Activated naive CD8-positive, alpha-beta T cell treated with anti-CD3 and anti-CD28 coated beads for 36 hours (primary cell): Measurements from ENCODE around the gene ID3. TPM values are rescaled to one million over a fixed set of nuclear protein-coding genes. Genes with fewer than 3 reads are reported as not detected.

ENCODE experiments used
- DNase-seq: peaks from one replicate; pipeline ENCODE4 v3.0.0; 2021
- H3K27ac Mint-ChIP-seq: one replicate; pipeline ENCODE4 v1.8.0; 2022; ENCODE audit warnings: mild to moderate bottlenecking, moderate library complexity, mixed read lengths
- H3K27me3 Mint-ChIP-seq: one replicate; pipeline ENCODE4 v1.8.0; 2022; ENCODE audit warnings: mild to moderate bottlenecking, mixed read lengths
- H3K36me3 Mint-ChIP-seq: one replicate; pipeline ENCODE4 v1.8.0; 2021; ENCODE audit warnings: mild to moderate bottlenecking, mixed read lengths
- H3K4me1 Mint-ChIP-seq: one replicate; pipeline ENCODE4 v1.8.0; 2021; ENCODE audit warnings: mixed read lengths
- H3K4me3 Mint-ChIP-seq: one replicate; pipeline ENCODE4 v1.8.0; 2022; ENCODE audit warnings: mild to moderate bottlenecking, moderate library complexity, mixed read lengths
- H3K9me3 Mint-ChIP-seq: one replicate; pipeline ENCODE4 v1.8.0; 2022; ENCODE audit warnings: mixed read lengths
- total RNA-seq, 2 experiments: library from RNA; stranded (reverse); gene quantifications; one replicate each; pipeline ENCODE4 v1.2.3, GENCODE V29; 2021

The ID3 gene
- total RNA-seq, 2 experiments from 2014 or later = 59.1 to 59.5 TPM

DNA sequence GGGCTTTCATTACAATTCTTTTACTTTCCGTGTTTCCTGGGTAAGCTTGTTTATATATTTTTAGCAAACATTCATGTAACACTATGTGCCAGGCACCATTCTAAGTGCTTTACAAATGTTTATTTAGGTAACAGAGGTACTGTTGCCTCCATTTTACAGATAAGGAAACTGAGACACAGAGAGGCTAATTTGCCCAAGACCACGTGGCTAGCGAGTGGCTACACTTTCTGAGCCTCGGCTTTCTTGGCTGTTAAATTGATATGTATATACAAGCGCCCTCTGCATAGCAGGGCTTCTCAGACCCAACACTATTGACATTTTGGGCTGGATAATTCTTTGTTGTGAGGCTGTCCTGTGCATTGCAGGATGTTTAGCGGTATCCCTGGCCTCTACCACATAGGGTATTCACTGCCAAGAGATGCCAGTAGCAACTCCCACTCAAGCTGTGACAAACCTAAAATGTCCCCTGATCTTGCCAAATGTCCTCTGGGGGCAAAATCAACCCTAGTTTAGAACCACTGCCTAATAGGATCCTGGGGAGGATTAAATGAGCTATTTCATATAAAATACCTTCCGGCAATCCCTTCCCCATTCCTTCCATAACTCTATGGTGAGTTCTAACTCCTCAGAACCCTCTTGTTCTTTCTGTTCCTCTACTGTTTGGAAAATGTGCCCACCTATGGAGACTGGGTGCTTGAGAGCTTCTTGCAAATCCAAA is 17.2 kb upstream of the ID3 start:
- Mint-ChIP-seq H3K4me1 (peaks cover 61% of the 10 kb centered on the region), H3K27me3 (no peaks in the 10 kb centered on the region), H3K36me3 (peaks cover 3% of the 10 kb centered on the region), H3K9me3 (peaks cover 2% of the 10 kb centered on the region), H3K27ac (peak overlapping the region; percentile 87), H3K4me3 (peak overlapping the region; percentile 59)
- DNase-seq = no peak

DNA sequence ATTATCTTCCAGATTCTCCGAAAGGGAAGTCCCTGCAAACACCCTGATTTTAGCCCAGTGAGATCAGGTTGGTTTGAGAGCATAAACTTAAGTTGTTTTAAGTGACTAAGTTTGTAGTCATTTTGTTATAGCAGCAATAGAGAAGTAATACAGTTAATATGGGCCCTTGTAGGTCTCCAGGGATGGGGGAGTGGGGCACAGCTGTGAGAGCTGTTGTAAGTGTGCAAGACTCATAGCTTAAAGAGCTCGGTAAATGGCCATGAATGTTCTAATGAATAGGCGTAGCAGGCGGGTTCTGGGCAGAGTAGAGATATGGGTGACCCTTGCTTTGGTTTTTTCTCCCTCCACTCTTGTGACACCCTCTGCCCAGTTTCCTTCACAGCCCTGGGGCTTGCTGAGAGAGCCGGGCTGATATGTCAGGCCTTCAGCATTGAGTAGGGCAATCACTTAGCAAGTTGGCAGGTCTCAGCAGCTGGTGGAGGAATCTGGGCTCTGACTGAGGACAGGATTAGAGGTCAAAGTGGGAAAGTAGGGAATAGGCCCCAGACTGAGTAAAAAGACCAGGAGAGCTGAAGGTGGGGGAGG is 16.0 kb upstream of the ID3 start:
- Mint-ChIP-seq H3K4me1 (peaks cover 53% of the 10 kb centered on the region), H3K27me3 (no peaks in the 10 kb centered on the region), H3K9me3 (peaks cover 2% of the 10 kb centered on the region), H3K36me3 (peaks cover 3% of the 10 kb centered on the region), H3K4me3 (no peak overlapping the region), H3K27ac (peak overlapping the region; percentile 54)
- no peak for DNase-seq

DNA sequence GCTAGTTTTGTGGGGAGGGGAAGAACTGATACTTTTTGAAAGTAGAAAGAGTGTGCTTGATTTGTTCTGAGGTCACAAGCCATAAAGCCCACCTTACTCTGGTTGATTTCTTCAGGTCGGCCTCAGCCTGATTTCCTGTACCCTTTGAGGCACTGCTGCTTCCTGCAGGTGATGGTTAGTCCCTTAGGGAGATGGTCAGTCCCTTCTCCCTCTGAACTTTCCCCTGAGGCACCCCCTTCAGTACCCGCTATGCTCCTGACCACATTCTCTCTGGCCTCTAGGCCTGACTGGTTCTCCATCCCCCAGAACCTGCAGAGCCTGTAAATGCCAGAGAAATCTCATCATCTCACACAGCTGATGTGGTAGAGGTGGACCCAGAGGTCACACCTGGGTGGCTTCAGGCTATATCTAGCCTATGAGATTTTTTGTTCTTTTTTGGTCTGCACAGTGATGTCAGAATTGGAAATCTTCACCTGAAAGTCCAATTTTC is 15.0 kb upstream of the ID3 start:
- DNase-seq = no peak
- no peaks in the 10 kb centered on the region for H3K27me3 Mint-ChIP-seq
- no peak overlapping the region for H3K4me3 Mint-ChIP-seq
- peaks cover 3% of the 10 kb centered on the region for H3K36me3 Mint-ChIP-seq
- H3K4me1 Mint-ChIP-seq = peaks cover 55% of the 10 kb centered on the region
- H3K27ac Mint-ChIP-seq = peak overlapping the region; percentile 40
- peaks cover 2% of the 10 kb centered on the region for H3K9me3 Mint-ChIP-seq

DNA sequence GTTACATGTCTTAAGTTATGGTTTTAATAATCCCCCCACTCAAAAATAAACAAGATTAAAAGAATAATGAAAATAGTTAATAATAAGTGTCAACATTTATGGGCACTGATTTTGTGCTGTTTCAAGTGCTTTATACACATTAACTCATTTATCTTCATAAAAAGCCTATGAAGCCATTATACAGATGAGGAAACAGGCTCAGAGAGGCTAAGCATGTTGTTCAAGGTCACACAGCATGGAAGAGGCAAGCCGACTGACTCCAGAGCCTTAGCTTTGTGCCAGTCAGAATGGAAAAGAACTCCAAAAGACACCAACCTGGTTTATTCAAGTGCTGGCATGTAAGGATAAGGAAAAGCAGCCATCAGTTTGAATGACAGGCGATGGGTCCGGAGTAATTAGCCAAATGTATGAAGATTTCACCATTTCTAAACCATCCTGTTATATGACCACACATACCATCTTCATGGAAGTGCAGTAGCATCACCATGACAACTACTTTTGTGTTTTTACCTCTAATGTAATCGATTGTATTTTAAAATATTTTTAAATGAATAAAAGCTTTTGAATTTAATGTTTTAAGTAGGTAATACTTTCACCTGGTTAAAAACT is 14.4 kb upstream of the ID3 start:
- H3K4me1 Mint-ChIP-seq = peaks cover 54% of the 10 kb centered on the region
- peaks cover 2% of the 10 kb centered on the region for H3K9me3 Mint-ChIP-seq
- no peak overlapping the region for H3K4me3 Mint-ChIP-seq
- H3K27ac Mint-ChIP-seq = no peak overlapping the region
- H3K27me3 Mint-ChIP-seq = peaks cover 1% of the 10 kb centered on the region
- no peak for DNase-seq
- H3K36me3 Mint-ChIP-seq = peaks cover 3% of the 10 kb centered on the region

DNA sequence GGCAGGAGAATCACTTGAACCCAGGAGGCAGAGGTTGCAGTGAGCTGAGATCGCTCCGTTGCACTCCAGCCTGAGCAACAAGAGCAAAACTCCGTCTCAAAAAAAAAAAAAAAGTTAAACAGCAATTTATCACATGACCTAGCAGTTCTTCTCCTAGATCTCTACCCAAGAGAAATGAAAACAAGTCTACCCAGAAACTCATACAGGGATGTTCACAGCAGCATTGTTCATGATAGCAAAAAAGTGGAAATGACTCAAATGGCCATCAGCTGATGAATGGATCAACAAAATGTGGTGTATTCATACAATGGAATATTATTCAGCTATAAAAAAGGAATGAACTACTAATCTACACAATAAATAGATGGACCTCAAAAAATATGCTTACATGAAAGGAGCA is 12.2 kb upstream of the ID3 start:
- Mint-ChIP-seq H3K27me3 (peaks cover 13% of the 10 kb centered on the region), H3K4me3 (no peak overlapping the region), H3K27ac (no peak overlapping the region), H3K4me1 (peaks cover 40% of the 10 kb centered on the region), H3K9me3 (peaks cover 2% of the 10 kb centered on the region), H3K36me3 (peaks cover 3% of the 10 kb centered on the region)
- DNase-seq = no peak

DNA sequence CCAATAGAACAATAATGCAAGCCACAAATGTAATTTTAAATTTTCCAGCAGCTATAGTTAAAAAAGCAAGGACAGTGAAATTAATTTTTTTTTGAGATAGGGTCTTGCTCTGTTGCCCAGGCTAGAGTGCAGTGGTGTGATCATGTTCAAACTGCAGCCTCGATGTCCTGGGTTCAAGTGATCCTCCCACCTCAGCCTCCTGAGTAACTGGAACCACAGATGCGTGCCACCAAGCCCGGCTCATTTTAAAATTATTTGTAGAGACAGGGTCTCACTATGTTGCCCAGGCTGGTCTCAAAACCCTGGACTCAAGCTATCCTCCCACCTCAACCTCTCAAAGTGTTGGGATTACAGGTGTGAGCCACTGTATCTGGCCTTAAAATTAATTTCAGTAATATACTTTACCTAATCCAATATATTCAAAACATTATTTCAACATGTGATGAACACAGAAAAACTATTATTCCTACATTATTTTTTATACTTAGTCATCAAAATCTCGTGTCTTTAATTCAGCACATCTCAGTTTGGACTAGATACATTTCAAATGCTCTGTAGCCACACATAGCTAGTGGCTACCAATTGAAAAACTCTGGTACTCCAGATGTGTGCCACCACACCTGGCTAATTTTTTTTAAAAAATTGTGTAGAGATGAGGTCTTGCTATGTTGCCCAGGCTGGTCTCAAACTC is 10.8 kb upstream of the ID3 start:
- H3K4me1 Mint-ChIP-seq = peaks cover 28% of the 10 kb centered on the region
- H3K27me3 Mint-ChIP-seq = peaks cover 13% of the 10 kb centered on the region
- no peak overlapping the region for H3K4me3 Mint-ChIP-seq
- no peak overlapping the region for H3K27ac Mint-ChIP-seq
- H3K36me3 Mint-ChIP-seq = peaks cover 3% of the 10 kb centered on the region
- DNase-seq = no peak
- H3K9me3 Mint-ChIP-seq = peaks cover 2% of the 10 kb centered on the region

DNA sequence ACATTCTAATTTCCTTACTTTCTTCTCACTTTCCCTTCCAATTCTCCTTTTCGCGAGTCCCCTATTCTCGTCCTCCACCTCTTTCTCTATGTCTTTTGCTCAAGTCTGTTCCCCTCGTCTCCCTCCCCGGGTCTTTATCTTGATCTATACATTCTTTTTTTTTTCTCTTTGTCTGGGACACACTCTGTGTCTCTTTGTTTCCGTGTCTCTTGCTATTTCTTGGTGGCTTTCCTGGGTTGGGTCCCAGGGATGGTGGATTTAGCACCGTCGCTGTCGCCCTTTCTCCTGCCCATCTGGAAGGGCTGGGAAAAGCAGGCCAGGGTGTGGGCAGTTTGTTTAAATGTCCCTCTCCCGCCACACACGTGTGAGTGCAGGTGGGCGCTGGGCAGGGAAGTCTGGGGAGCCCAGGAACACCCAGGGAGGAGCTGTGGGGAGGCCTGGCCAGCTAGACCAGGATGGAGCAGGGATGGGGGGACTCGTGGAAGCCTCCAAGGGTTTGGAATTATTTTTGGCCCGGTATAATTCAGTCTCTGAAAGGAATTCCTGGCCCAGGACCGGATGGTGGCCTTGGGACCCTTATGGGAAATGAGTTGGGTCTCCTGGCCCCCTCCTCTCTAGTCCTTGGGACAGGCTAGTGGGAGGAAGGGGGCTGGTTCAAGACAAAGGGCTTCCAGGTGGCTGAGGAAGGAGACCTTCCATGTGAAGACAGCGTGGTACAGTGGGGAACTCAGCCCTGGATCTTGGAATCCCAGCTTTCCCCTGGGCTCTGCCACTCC is 9.5 kb upstream of the ID3 start:
- Mint-ChIP-seq H3K9me3 (no peaks in the 10 kb centered on the region), H3K27me3 (peaks cover 13% of the 10 kb centered on the region), H3K27ac (peak overlapping the region; percentile 81), H3K4me3 (peak overlapping the region; percentile 88), H3K4me1 (peaks cover 17% of the 10 kb centered on the region), H3K36me3 (no peaks in the 10 kb centered on the region)
- no peak for DNase-seq

DNA sequence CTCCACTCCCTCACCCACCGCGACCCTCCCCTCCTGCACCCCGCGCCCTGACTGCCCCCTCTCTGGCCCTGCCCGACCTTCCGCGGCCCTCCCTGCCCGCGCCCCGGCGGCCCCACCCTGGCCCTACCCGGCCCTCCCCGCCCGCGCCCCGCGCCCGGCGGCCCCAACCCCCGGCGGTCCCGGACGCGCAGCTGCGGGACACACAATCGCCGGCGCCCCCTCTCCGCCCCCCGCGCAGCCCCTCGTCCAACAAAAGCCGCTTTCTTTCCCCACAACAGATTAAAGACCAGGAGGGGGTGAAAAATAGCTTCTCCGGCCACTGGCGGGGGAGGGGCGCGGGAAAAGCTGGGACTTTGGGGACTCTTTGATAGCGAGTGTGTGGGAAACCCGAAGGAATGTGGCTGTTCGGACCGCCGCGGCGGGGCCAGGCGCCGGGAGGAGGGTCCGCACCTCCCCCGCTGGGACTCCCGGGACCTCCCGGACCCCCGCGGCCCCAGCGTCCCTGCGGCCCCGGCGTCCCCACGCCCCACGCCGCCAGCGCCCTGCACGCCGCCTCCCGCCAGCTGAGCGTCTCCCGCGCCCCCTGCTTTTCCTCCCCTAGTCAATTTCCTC is 8.8 kb upstream of the ID3 start:
- Mint-ChIP-seq H3K4me3 (peak overlapping the region; percentile 88), H3K4me1 (peaks cover 19% of the 10 kb centered on the region), H3K36me3 (no peaks in the 10 kb centered on the region), H3K27ac (peak overlapping the region; percentile 81), H3K27me3 (peaks cover 13% of the 10 kb centered on the region), H3K9me3 (no peaks in the 10 kb centered on the region)
- DNase-seq = no peak

DNA sequence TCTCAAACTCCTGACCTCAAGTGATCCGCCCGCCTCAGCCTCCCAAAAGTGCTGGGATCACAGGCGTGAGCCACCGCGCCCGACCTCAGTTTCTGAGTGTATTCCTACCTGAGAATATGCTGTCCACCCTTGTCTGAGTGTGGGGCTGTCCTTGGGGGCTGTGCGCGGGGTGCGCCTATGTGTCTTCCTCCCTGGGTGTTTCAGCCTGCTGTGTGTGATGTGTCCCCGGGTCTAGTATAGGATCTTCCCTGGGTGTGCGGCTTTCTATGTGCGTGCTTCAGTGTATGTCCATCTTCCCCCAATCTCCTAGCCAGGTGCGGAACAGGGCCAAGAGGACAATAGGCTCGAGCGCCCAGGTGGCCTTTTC is 8.3 kb upstream of the ID3 start:
- Mint-ChIP-seq H3K36me3 (no peaks in the 10 kb centered on the region), H3K4me3 (peak overlapping the region; percentile 72), H3K9me3 (no peaks in the 10 kb centered on the region), H3K4me1 (peaks cover 22% of the 10 kb centered on the region), H3K27me3 (peaks cover 13% of the 10 kb centered on the region), H3K27ac (peak overlapping the region; percentile 61)
- no peak for DNase-seq

DNA sequence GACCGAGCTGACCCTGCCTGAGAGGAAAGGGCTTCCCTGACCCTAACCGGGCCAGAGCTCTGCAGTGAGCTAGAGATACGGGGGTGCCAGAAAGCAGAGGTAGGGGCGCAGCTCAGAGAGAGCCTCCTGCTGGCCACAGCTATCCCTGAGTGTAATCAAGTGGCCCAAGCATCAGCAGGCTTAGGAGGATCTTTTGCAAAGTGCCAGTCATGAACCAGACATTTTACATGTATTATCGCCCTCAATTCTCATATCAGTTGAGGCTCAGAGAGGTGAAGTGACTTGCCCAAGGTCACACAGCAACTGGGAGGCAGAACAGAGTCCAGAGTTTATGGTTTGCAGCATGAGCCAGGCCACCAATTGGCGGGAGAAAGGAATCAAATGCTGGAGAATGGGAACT is 7.0 kb upstream of the ID3 start:
- no peak overlapping the region for H3K27ac Mint-ChIP-seq
- DNase-seq = no peak
- no peaks in the 10 kb centered on the region for H3K36me3 Mint-ChIP-seq
- H3K27me3 Mint-ChIP-seq = peaks cover 13% of the 10 kb centered on the region
- no peaks in the 10 kb centered on the region for H3K9me3 Mint-ChIP-seq
- no peak overlapping the region for H3K4me3 Mint-ChIP-seq
- H3K4me1 Mint-ChIP-seq = peaks cover 31% of the 10 kb centered on the region

DNA sequence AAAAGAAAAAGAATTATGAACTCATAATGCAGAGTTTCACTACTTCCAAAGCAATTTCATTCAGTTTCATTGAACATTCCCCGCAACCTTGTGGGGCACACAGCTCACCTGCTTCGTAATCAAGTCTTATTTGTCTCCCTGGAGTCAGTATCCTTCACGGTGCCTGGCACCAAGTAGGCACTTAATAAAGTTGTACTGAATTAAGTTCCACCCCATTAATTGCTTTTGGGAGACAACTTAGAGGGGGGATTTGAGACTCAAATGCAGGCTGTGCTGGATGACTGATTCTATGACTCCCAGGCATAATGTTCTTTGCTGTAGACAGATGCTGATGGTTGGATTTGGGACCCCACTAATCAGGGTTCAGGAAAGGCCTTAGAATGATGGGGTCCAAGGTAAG is 6.5 kb upstream of the ID3 start:
- H3K27ac Mint-ChIP-seq = no peak overlapping the region
- H3K4me1 Mint-ChIP-seq = peaks cover 33% of the 10 kb centered on the region
- no peaks in the 10 kb centered on the region for H3K36me3 Mint-ChIP-seq
- H3K27me3 Mint-ChIP-seq = peaks cover 13% of the 10 kb centered on the region
- DNase-seq = no peak
- H3K9me3 Mint-ChIP-seq = no peaks in the 10 kb centered on the region
- no peak overlapping the region for H3K4me3 Mint-ChIP-seq

DNA sequence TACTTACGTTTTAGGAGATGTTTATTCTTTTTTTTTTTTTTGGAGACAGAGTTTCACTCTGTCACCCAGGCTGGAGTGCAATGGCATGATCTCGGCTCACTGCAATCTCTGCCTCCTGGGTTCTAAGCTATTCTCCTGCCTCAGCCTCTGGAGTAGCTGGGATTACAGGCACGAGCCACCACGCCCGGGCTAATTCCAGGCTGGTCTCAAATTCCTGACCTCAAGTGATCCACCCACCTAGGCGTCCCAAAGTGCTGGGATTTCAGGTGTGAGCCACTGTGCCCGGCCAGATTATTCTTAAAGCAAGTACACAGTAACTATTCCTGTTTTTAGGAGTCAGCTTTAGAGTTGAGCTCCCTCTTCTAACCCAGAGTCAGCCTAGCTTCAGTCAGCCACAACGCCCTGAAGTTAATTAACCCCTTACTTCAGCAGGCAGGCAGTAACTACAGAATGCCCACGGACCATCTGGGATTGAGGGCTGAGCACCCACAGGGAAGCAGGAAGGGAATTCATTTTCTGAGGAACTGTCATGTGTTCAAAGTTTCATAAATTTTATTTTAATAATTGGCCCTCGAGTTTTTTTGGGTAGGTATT is 5.3 kb upstream of the ID3 start:
- H3K27me3 Mint-ChIP-seq = peaks cover 13% of the 10 kb centered on the region
- H3K36me3 Mint-ChIP-seq = no peaks in the 10 kb centered on the region
- H3K9me3 Mint-ChIP-seq = no peaks in the 10 kb centered on the region
- H3K4me1 Mint-ChIP-seq = peaks cover 41% of the 10 kb centered on the region
- no peak overlapping the region for H3K27ac Mint-ChIP-seq
- no peak overlapping the region for H3K4me3 Mint-ChIP-seq
- no peak for DNase-seq

DNA sequence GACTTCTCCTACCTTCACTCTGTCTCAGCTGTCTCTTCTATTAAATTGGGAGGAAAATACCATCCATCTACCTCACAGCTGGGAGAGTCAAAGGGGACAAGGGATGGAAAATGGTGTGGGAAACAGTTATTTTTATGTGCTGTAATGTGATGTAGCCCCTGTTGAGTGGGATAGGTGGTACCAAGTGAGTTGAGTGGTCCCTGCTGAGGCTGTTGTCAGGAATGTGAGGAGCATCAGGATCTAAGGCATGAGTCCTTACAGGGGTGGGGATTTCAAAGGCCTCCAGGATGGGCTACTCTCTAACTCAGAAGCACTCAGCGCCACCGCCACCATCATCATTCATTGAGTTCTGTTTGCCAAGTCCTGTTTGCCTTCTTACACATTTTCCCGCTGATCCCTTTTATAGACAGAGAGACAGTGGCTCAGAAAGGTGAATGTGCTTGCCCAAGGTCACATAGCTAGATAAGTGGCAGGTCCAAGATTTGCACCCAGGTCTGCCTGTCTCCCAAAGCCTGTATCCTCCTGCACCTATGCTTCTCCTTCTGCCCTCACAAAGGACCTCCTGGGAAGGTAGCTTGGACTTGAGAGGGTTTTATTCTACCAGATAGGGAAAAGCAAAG is 4.6 kb upstream of the ID3 start:
- H3K27ac Mint-ChIP-seq = no peak overlapping the region
- H3K9me3 Mint-ChIP-seq = no peaks in the 10 kb centered on the region
- H3K36me3 Mint-ChIP-seq = peaks cover under 1% of the 10 kb centered on the region
- H3K4me1 Mint-ChIP-seq = peaks cover 37% of the 10 kb centered on the region
- DNase-seq = no peak
- H3K4me3 Mint-ChIP-seq = no peak overlapping the region
- H3K27me3 Mint-ChIP-seq = peaks cover 13% of the 10 kb centered on the region

DNA sequence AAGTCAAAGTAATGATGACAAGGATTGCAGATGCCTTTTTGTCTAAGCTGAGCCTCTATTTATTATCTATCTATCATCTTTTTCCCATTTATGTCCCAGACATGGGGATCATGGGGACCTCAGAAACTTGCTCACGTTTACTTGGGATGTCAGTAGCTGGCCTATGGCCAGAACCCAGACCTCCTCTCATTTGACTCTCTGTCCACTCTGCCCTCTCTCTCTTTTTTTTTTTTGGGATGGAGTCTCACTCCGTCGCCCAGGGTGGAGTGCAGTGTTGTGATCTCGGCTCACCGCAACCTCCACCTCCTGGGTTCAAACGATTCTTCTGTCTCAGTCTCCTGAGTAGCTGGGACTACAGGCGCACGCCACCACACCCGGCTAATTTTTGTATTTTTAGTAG is 3.7 kb upstream of the ID3 start:
- H3K36me3 Mint-ChIP-seq = peaks cover 8% of the 10 kb centered on the region
- DNase-seq = no peak
- H3K4me3 Mint-ChIP-seq = peak overlapping the region; percentile 29
- H3K27me3 Mint-ChIP-seq = peaks cover 8% of the 10 kb centered on the region
- H3K4me1 Mint-ChIP-seq = peaks cover 33% of the 10 kb centered on the region
- no peak overlapping the region for H3K27ac Mint-ChIP-seq
- H3K9me3 Mint-ChIP-seq = no peaks in the 10 kb centered on the region
